HEK293 (cell line): Measurements from ENCODE around the gene IZUMO1R.

Experiments
- CTCF ChIA-PET: fragments of 350-600 bp; formaldehyde crosslinking; extraction: SDS; loops from one replicate; lab custom pipeline; 2021; ENCODE audit warnings: antibody characterized with exemption; lab: Yijun Ruan, JAX
- POLR2A ChIA-PET: fragments of 300-600 bp; formaldehyde crosslinking; extraction: SDS; loops from one replicate; lab custom pipeline; 2020; ENCODE audit warnings: antibody characterized with exemption, inconsistent platforms; lab: Yijun Ruan, JAX
- H3K27ac ChIP-seq: fragments of 200-500 bp; sonication (Bioruptor generic); 2 replicates; pipeline ENCODE4 v1.5.1; 2014; ENCODE audit warnings: low read depth, low read length, control low read depth, inconsistent platforms; ENCODE audit errors: extremely low read depth
- H3K36me3 ChIP-seq, 2 experiments: fragments of 200-500 bp in 1 of 2; sonication (Bioruptor generic) in 1 of 2; 1 replicate in 1 of 2; 2 replicates in 1 of 2; pipeline ENCODE4 v1.5.1; 2014 to 2017; ENCODE audit warnings: inconsistent platforms in 2 of 2, low read length in 2 of 2; ENCODE audit not compliant: control insufficient read depth in 2 of 2, insufficient read depth in 1 of 2
- H3K4me1 ChIP-seq: fragments of 200-500 bp; sonication (Bioruptor generic); 2 replicates; pipeline ENCODE4 v1.5.1; 2014; ENCODE audit warnings: mild to moderate bottlenecking, low read length, inconsistent platforms; ENCODE audit not compliant: control insufficient read depth, insufficient read depth
- H3K4me3 ChIP-seq: 2 replicates; pipeline ENCODE4 v1.5.1; 2011; ENCODE audit warnings: low read depth, mild to moderate bottlenecking, control low read depth, low read length, moderate library complexity
- H3K9me3 ChIP-seq: fragments of 200-500 bp; sonication (Bioruptor generic); 2 replicates; pipeline ENCODE4 v1.5.1; 2014; ENCODE audit warnings: low read depth, low read length, inconsistent platforms; ENCODE audit not compliant: control insufficient read depth, insufficient read depth
- GLI2 ChIP-seq: fragments of 450-650 bp; formaldehyde crosslinking; IDR thresholded peaks from 2 replicates; pipeline ENCODE4; 2017; ENCODE audit warnings: missing biosample characterization, missing genetic modification characterization, low read depth, borderline replicate concordance
- GLIS2 ChIP-seq: fragments of 450-650 bp; formaldehyde crosslinking; IDR thresholded peaks from 2 replicates; pipeline ENCODE4 v1.5.1; 2016; ENCODE audit warnings: missing biosample characterization, missing genetic modification characterization
- SETDB1 ChIP-seq: IDR thresholded peaks from one replicate; pipeline ENCODE4 v1.6.1; 2017; ENCODE audit warnings: mild to moderate bottlenecking, low read length, moderate library complexity, mixed read lengths; ENCODE audit not compliant: insufficient read length
- YY1 ChIP-seq: fragments of 450-650 bp; formaldehyde crosslinking; IDR thresholded peaks from 2 replicates; pipeline ENCODE4 v1.5.1; 2018; ENCODE audit warnings: missing biosample characterization, missing genetic modification characterization
- ZBTB17 ChIP-seq: fragments of 450-650 bp; formaldehyde crosslinking; IDR thresholded peaks from 2 replicates; pipeline ENCODE4 v1.5.1; 2016; ENCODE audit warnings: missing biosample characterization, missing genetic modification characterization
- ZBTB26 ChIP-seq: fragments of 450-650 bp; formaldehyde crosslinking; optimal IDR thresholded peaks from 2 replicates; pipeline ENCODE3; 2016; ENCODE audit warnings: missing biosample characterization, mild to moderate bottlenecking, missing genetic modification characterization
- ZNF184 ChIP-seq: fragments of 450-650 bp; IDR thresholded peaks from 2 replicates; pipeline ENCODE4 v1.5.1; 2018; ENCODE audit warnings: missing biosample characterization, mild to moderate bottlenecking, missing genetic modification characterization
- ZNF211 ChIP-seq: fragments of 450-650 bp; formaldehyde crosslinking; IDR thresholded peaks from 2 replicates; pipeline ENCODE4 v1.5.1; 2016; ENCODE audit warnings: low read depth, missing biosample characterization, missing genetic modification characterization
- ZNF24 ChIP-seq: fragments of 450-650 bp; formaldehyde crosslinking; IDR thresholded peaks from 2 replicates; pipeline ENCODE4 v1.5.1; 2016; ENCODE audit warnings: missing biosample characterization, missing genetic modification characterization
- ZNF26 ChIP-seq: fragments of 450-650 bp; formaldehyde crosslinking; IDR thresholded peaks from 2 replicates; pipeline ENCODE4 v1.5.1; 2016; ENCODE audit warnings: missing biosample characterization, missing genetic modification characterization
- ZNF501 ChIP-seq: fragments of 450-650 bp; formaldehyde crosslinking; IDR thresholded peaks from 2 replicates; pipeline ENCODE4 v1.5.1; 2016; ENCODE audit warnings: missing biosample characterization, missing genetic modification characterization
- ZNF518A ChIP-seq: fragments of 450-650 bp; formaldehyde crosslinking; conservative IDR thresholded peaks from 2 replicates; pipeline ENCODE4 v1.5.1; 2016; ENCODE audit warnings: low read depth, missing biosample characterization, missing genetic modification characterization
- ZNF658 ChIP-seq: fragments of 450-650 bp; formaldehyde crosslinking; IDR thresholded peaks from 2 replicates; pipeline ENCODE4; 2016; ENCODE audit warnings: missing biosample characterization, missing genetic modification characterization
- ZNF692 ChIP-seq: fragments of 450-650 bp; formaldehyde crosslinking; IDR thresholded peaks from 2 replicates; pipeline ENCODE4 v1.5.1; 2016; ENCODE audit warnings: missing biosample characterization, missing genetic modification characterization
- ZNF747 ChIP-seq: fragments of 450-650 bp; formaldehyde crosslinking; IDR thresholded peaks from 2 replicates; pipeline ENCODE4 v1.5.1; 2016; ENCODE audit warnings: missing biosample characterization, missing genetic modification characterization
- ZNF785 ChIP-seq: fragments of 450-650 bp; formaldehyde crosslinking; IDR thresholded peaks from 2 replicates; pipeline ENCODE4 v1.5.1; 2016; ENCODE audit warnings: missing biosample characterization, missing genetic modification characterization
- ZNF837 ChIP-seq: fragments of 450-650 bp; formaldehyde crosslinking; IDR thresholded peaks from 2 replicates; pipeline ENCODE4 v1.5.1; 2016; ENCODE audit warnings: missing biosample characterization, missing genetic modification characterization
- ZSCAN23 ChIP-seq: fragments of 450-650 bp; formaldehyde crosslinking; IDR thresholded peaks from 2 replicates; pipeline ENCODE4 v1.5.1; 2016; ENCODE audit warnings: missing biosample characterization, missing genetic modification characterization
- TF ChIP-seq, protein P1 (sequence below): fragments of 450-650 bp; formaldehyde crosslinking; IDR thresholded peaks from 2 replicates; pipeline ENCODE4 v1.5.1; 2016; ENCODE audit warnings: missing biosample characterization, missing genetic modification characterization

Gene IZUMO1R

GRCh38 chr11:94309757-94310156 is 5.4 kb downstream of the IZUMO1R start (continued):
- TF ChIP-seq ZNF518A, result no peak
- no peak for TF ChIP-seq ZNF658 (tag by site-specific recombination)
- TF ChIP-seq GLIS2, result no peak
- TF ChIP-seq YY1 (tag by site-specific recombination), result no peak
- TF ChIP-seq ZSCAN23 (tag by site-specific recombination), result no peak
- no peak for TF ChIP-seq ZNF184 (tag by site-specific recombination)
- no peak for TF ChIP-seq ZNF26 (tag by site-specific recombination)

- H3K4me3 ChIP-seq, result no peak overlapping the region
- POLR2A ChIA-PET, result no interaction called here
- no peaks in the 10 kb centered on the region for H3K4me1 ChIP-seq
- no peak overlapping the region for H3K27ac ChIP-seq
- no peaks in the 10 kb centered on the region for H3K36me3 ChIP-seq
- TF ChIP-seq ZNF211 (tag by site-specific recombination) (no peak), ZBTB26 (tag by site-specific recombination) (no peak), ZNF692 (tag by site-specific recombination) (no peak), ZNF837 (no peak), ZNF24 (no peak), GLI2 (tag by site-specific recombination) (no peak), ZBTB17 (no peak), ZNF747 (no peak), SETDB1 (no peak), ZNF785 (no peak), ZNF501 (tag by site-specific recombination) (no peak)
- TF ChIP-seq, protein P1, sequence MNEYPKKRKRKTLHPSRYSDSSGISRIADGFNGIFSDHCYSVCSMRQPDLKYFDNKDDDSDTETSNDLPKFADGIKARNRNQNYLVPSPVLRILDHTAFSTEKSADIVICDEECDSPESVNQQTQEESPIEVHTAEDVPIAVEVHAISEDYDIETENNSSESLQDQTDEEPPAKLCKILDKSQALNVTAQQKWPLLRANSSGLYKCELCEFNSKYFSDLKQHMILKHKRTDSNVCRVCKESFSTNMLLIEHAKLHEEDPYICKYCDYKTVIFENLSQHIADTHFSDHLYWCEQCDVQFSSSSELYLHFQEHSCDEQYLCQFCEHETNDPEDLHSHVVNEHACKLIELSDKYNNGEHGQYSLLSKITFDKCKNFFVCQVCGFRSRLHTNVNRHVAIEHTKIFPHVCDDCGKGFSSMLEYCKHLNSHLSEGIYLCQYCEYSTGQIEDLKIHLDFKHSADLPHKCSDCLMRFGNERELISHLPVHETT (tag by site-specific recombination), result no peak
- H3K9me3 ChIP-seq, result no peaks in the 10 kb centered on the region
- CTCF ChIA-PET, result no interaction called here
Measured at GRCh38 chr11:94310191-94310875, 6.0 kb downstream of the IZUMO1R start.
